GM12875 (cell line): ENCODE measurements around the gene WDR36.
"Not testable (repeated sequence)": the region's sequence is repeated elsewhere in the genome, so short reads cannot be mapped to it uniquely, and the experiment has no call there.

ENCODE experiments used
- H3K4me3 ChIP-seq: one replicate; pipeline ENCODE4 v1.5.1; 2011; ENCODE audit warnings: low read depth, low read length, control low read depth
- CTCF ChIP-seq: IDR thresholded peaks from 2 replicates; pipeline ENCODE4 v1.5.1; 2011; ENCODE audit warnings: low read depth, mild to moderate bottlenecking, control low read depth, inconsistent platforms, low read length, moderate library complexity, borderline replicate concordance; ENCODE audit not compliant: insufficient read depth

Gene WDR36

DNA sequence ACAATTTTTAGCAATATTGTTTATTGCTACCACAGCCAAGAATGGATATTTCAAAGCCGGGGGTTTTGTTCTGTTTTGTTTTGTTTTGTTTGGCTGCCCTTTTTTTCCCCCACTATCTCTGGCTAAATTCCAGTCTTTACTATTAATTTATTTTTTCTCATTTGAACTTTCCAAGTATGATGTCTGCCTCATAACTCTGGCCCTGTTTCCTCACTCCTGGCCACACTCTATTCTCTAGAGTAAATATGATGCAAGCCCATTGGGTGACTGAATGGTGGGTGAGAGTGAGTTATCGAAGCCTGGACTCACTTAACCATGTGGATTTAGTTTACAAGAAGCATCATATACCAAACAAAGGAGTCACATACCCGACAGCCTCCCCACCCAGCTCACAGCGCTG lies 41.9 kb downstream of the WDR36 start:
- TF ChIP-seq CTCF = no peak
- H3K4me3 ChIP-seq = no peak overlapping the region

GRCh38 chr5:111134864-111135263 lies 42.7 kb downstream of the WDR36 start:
- TF ChIP-seq CTCF = no peak
- no peak overlapping the region for H3K4me3 ChIP-seq

DNA sequence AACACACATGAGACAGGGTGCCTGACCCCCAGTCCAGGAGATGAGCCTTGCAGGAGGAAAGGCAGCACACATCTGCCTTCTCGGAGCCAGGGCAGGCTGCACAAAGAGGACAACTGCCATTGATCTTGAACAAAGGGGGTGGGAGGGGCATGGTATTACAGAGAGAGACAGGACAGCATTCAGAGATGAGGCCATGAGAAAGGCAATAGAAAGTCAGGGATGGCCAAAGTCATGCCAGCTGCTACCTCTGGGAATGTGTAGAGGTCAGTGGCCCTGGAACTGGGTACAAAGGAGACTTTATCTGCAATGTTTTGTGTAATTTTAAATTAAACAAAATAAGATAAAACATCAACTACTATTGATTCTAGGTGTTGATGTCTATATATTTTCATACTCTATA lies 43.2 kb downstream of the WDR36 start:
- no peak for TF ChIP-seq CTCF
- H3K4me3 ChIP-seq = no peak overlapping the region

- no peak overlapping the region for H3K4me3 ChIP-seq
- TF ChIP-seq CTCF = no peak
Measured at GRCh38 chr5:111135946-111136345, 43.8 kb downstream of the WDR36 start.

GRCh38 chr5:111138096-111138495 lies 45.9 kb downstream of the WDR36 start:
- no peak overlapping the region for H3K4me3 ChIP-seq
- no peak for TF ChIP-seq CTCF

- not testable (repeated sequence) for H3K4me3 ChIP-seq
Measured at GRCh38 chr5:111141471-111141870, 49.3 kb downstream of the WDR36 start.

DNA sequence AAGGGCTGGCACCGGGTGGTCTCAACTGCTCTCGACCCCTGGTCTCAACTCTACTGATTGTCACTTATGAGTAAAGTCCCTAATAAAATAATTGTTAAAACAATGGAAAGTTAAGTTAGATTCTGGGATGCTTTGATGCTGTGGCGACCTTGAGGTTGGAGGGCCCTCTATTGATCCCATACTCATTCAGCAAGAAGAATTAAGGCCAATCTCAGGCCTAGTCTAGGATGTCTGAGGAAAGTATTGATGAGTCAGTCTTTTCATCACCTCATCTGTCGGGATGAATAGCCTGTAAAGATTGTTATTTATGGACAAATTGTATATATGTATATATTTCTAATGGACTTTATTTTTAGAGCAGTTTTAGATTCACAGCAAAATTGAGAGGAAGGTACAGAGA lies 50.8 kb downstream of the WDR36 start:
- no peak overlapping the region for H3K4me3 ChIP-seq
- no peak for TF ChIP-seq CTCF

- H3K4me3 ChIP-seq = no peak overlapping the region
- no peak for TF ChIP-seq CTCF
Measured at GRCh38 chr5:111143910-111144309, 51.8 kb downstream of the WDR36 start.
